MCF 10A (cell line): ENCODE results near the gene SLC10A7. TPM values are rescaled to one million over a fixed set of nuclear protein-coding genes. Genes with fewer than 3 reads are reported as not detected.

Experiments
- BruUV-seq: library from RNA; stranded (reverse); fragments of 400-500 nt; replicated peaks from 2 replicates; lab custom pipeline; 2021; lab: Mats Ljungman, UMichigan
- CTCF ChIA-PET: fragments of 300-600 bp; sonication (Branson Sonifier 250); formaldehyde crosslinking; extraction: SDS; loops from one replicate; lab custom pipeline; 2021; ENCODE audit warnings: antibody characterized with exemption, inconsistent platforms; lab: Yijun Ruan, JAX
- POLR2A ChIA-PET: fragments of 300-600, 350-650 bp; sonication (Branson Sonifier 250); formaldehyde crosslinking; extraction: SDS; loops from one replicate; lab custom pipeline; 2020; ENCODE audit warnings: antibody characterized with exemption, inconsistent platforms; lab: Yijun Ruan, JAX
- DNase-seq: peaks from one replicate; pipeline ENCODE4 v3.0.0-alpha.2; 2018; ENCODE audit not compliant: unreplicated experiment
- H3K27ac Mint-ChIP-seq: one replicate; pipeline ENCODE4 v1.8.0; 2022; ENCODE audit warnings: mild to moderate bottlenecking, low read depth, mixed read lengths; ENCODE audit not compliant: unreplicated experiment
- H3K27me3 Mint-ChIP-seq: one replicate; pipeline ENCODE4 v1.8.0; 2022; ENCODE audit warnings: mixed read lengths; ENCODE audit not compliant: insufficient read depth, unreplicated experiment
- H3K36me3 Mint-ChIP-seq: one replicate; pipeline ENCODE4 v1.8.0; 2022; ENCODE audit warnings: mild to moderate bottlenecking, moderate library complexity, mixed read lengths; ENCODE audit not compliant: insufficient read depth, unreplicated experiment
- H3K4me1 Mint-ChIP-seq: one replicate; pipeline ENCODE4 v1.8.0; 2022; ENCODE audit warnings: mixed read lengths; ENCODE audit not compliant: insufficient read depth, unreplicated experiment
- H3K4me3 Mint-ChIP-seq: one replicate; pipeline ENCODE4 v1.8.0; 2022; ENCODE audit warnings: mild to moderate bottlenecking, moderate library complexity, mixed read lengths; ENCODE audit not compliant: unreplicated experiment
- H3K9me3 Mint-ChIP-seq: one replicate; pipeline ENCODE4 v1.8.0; 2022; ENCODE audit warnings: mixed read lengths; ENCODE audit not compliant: unreplicated experiment
- intact Hi-C: fragments of 100-400 bp; cut with micrococcal nuclease; formaldehyde crosslinking; loops from 2 replicates; pipeline ENCODE4 v1.14.1; 2022
- total RNA-seq: library from RNA; stranded (reverse); gene quantifications from 2 replicates; pipeline ENCODE4 v1.2.3, GENCODE V29; 2022
- TF ChIP-seq, protein P1 (sequence below): fragments of 200-600 bp; IDR thresholded peaks from one replicate; pipeline ENCODE4 v1.8.0; 2022; ENCODE audit warnings: antibody characterized with exemption, mild to moderate bottlenecking; ENCODE audit not compliant: unreplicated experiment

Gene SLC10A7
- total RNA-seq, 1 experiment from 2014 or later = 23.0 TPM

DNA sequence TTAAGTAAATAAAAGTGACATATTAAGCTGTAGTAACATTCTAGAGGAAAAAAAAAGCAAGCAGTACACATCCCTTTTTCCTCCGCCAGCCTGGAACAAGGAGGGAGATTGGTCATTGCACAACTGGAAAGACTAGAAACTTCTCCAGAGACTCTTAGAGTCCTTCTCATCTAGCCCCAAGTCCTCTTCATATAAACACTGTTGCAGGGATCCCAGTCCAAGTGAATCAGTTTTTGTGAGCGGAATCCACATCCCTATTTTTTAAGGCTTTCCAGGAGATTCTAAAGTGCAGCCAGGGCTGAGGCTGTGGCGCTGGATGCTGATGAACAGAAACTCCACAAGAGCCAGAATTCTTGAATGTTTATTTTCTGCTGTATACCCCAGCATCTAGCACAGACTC is 283.6 kb downstream of the SLC10A7 start:
- H3K27me3 Mint-ChIP-seq = no peaks in the 10 kb centered on the region
- H3K27ac Mint-ChIP-seq = no peak overlapping the region
- intact Hi-C loops = no loop called here
- peaks cover 12% of the 10 kb centered on the region for H3K4me1 Mint-ChIP-seq
- no peaks in the 10 kb centered on the region for H3K36me3 Mint-ChIP-seq
- ChIA-PET CTCF (interaction anchor here (1.1 kb wide), 1 partner anchor 14 kb away, joined by 4 read pairs; no protein-coding TSS in a partner anchor), POLR2A (no interaction called here)
- no peaks in the 10 kb centered on the region for H3K9me3 Mint-ChIP-seq
- no peak for DNase-seq
- no peak overlapping the region for H3K4me3 Mint-ChIP-seq
- TF ChIP-seq, protein P1, sequence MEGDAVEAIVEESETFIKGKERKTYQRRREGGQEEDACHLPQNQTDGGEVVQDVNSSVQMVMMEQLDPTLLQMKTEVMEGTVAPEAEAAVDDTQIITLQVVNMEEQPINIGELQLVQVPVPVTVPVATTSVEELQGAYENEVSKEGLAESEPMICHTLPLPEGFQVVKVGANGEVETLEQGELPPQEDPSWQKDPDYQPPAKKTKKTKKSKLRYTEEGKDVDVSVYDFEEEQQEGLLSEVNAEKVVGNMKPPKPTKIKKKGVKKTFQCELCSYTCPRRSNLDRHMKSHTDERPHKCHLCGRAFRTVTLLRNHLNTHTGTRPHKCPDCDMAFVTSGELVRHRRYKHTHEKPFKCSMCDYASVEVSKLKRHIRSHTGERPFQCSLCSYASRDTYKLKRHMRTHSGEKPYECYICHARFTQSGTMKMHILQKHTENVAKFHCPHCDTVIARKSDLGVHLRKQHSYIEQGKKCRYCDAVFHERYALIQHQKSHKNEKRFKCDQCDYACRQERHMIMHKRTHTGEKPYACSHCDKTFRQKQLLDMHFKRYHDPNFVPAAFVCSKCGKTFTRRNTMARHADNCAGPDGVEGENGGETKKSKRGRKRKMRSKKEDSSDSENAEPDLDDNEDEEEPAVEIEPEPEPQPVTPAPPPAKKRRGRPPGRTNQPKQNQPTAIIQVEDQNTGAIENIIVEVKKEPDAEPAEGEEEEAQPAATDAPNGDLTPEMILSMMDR = no peak
- BruUV-seq = no TSS peak

DNA sequence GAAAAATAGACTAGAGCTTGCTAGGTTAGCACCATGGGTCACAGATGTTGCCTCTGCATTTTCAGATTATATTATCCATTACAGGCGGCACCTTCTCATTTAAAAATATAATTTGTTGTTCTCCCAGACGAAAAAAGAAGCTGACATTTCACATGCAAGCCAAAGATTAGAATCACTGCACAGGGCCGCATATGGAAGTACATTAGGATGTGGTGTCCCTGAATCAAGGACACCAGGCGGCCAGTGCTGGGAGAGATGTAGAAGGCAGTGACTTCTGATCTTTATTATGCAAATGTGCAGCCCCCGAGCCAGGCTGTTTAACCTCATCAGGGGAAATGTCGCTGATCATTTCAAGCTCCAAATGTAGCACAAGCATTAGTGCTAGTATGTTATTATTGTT is 284.6 kb downstream of the SLC10A7 start:
- Mint-ChIP-seq H3K9me3 (peaks cover 5% of the 10 kb centered on the region), H3K27me3 (no peaks in the 10 kb centered on the region), H3K4me1 (peaks cover 12% of the 10 kb centered on the region), H3K4me3 (no peak overlapping the region), H3K36me3 (no peaks in the 10 kb centered on the region), H3K27ac (no peak overlapping the region)
- no TSS peak for BruUV-seq
- CTCF ChIA-PET = interaction anchor here (0.6 to 1.1 kb wide), 2 partner anchors 15 to 682 kb away, joined by 3 to 4 read pairs; no protein-coding TSS in a partner anchor
- intact Hi-C loops = no loop called here
- POLR2A ChIA-PET = interaction anchor here (0.7 kb wide), 1 partner anchor 285 kb away, joined by 3 read pairs; no protein-coding TSS in a partner anchor
- TF ChIP-seq, protein P1 = no peak
- no peak for DNase-seq

DNA sequence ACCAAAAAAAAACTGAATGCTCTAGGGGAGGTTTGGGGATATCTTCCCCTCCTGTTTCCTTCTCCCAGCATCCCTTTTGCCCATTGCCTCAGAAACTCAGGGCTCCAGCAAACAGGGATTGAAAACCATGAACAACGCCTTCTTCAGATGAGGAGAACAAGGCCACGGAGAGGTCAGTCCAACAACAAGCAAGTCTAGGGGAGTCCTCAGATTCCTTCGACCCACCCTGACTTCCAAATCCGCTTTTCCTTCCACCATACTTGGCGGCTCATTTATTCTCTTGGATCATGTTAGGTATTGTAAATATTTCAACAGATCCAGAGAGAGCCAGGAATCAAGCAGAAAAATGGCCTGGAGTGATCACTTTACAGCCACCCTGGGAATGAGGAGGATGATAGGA is 285.5 kb downstream of the SLC10A7 start:
- CTCF ChIA-PET = no interaction called here
- intact Hi-C loops = no loop called here
- H3K4me1 Mint-ChIP-seq = peaks cover 4% of the 10 kb centered on the region
- peaks cover 12% of the 10 kb centered on the region for H3K9me3 Mint-ChIP-seq
- no peak overlapping the region for H3K4me3 Mint-ChIP-seq
- no peak for DNase-seq
- no TSS peak for BruUV-seq
- H3K27me3 Mint-ChIP-seq = no peaks in the 10 kb centered on the region
- TF ChIP-seq, protein P1 = no peak
- H3K36me3 Mint-ChIP-seq = no peaks in the 10 kb centered on the region
- H3K27ac Mint-ChIP-seq = no peak overlapping the region
- POLR2A ChIA-PET = no interaction called here

DNA sequence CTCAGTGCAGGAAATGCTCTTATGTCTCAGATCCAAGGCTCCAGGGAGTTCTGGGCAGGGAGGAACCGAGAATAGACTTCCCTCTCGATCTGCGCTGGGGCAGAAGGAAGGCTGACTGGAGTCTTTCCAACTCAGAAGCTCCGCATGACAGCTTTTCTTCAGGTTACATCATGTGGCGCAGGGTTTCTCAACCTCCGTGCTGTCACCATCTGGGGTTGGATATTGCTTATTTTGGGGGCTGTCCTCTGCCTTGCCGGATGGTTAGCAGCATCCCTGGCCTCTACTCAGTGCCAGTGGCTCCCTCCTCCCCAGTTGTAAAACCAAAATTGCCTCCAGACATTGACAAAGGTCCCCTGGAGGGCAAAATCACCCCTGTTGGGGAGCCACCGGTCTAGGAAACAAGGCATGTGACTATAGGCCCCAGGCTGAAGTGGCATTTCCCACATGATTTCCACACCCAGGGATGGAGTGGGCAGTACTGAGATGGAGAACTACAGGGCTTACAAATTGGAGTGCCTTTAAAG is 286.0 kb downstream of the SLC10A7 start:
- no peaks in the 10 kb centered on the region for H3K36me3 Mint-ChIP-seq

More for the DNA sequence above, 286.0 kb downstream of the SLC10A7 start:
- no peaks in the 10 kb centered on the region for H3K27me3 Mint-ChIP-seq
- H3K4me3 Mint-ChIP-seq = no peak overlapping the region
- ChIA-PET CTCF (no interaction called here), POLR2A (no interaction called here)
- no TSS peak for BruUV-seq
- no peaks in the 10 kb centered on the region for H3K4me1 Mint-ChIP-seq
- TF ChIP-seq, protein P1 = no peak
- no peak for DNase-seq
- no peak overlapping the region for H3K27ac Mint-ChIP-seq
- peaks cover 12% of the 10 kb centered on the region for H3K9me3 Mint-ChIP-seq
- intact Hi-C loops = no loop called here
